HG03175 (cell line): Measurements from ENCODE around the gene RAB8B.

Source experiments
- ATAC-seq: cut with Tn5 transposase; IDR thresholded peaks from one replicate; pipeline ENCODE4 v1.9.1; 2021; ENCODE audit warnings: mild to moderate bottlenecking, moderate library complexity; ENCODE audit not compliant: unreplicated experiment

RAB8B gene

DNA sequence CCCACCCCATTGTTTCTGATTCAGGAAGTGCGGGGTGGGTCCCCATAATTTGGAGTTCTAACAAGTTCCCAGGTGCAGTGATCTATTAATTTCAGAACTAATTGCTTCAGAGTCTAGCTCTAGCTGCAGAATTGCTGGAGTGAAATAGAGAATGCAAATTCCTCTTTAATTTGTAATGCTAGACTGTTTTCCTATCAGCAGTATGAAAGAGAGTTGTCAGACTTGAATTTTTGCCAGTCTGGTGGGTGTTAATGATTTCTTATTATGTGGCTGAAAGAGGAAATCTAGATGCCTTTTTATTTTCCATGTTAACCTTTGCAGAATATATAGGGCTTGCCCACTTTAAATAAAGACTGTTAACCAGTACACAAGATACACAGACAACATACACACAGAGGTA, 111.7 kb downstream of the RAB8B start:
- ATAC-seq: no peak

DNA sequence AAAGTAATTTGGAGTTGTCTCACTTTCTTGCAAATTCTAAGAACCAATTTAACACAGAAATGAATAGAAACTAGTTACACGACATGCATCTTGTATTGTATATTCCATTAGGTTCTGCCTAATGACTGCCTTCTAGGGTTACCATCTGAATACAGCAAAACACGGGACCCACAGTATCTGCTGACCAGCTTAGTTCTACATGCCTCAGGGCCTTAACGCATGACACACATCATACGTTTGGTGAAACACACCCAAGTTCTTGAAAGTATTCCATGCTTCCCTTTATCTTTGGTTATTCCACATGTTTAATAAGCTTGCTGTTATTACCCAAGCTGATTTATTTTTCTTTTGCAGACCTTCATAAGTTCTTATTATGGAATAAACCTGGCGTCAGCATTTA, 115.9 kb downstream of the RAB8B start:
- no peak for ATAC-seq

- no peak for ATAC-seq
These were observed 117.2 kb downstream of the RAB8B start for GRCh38 chr15:63306492-63307073.

DNA sequence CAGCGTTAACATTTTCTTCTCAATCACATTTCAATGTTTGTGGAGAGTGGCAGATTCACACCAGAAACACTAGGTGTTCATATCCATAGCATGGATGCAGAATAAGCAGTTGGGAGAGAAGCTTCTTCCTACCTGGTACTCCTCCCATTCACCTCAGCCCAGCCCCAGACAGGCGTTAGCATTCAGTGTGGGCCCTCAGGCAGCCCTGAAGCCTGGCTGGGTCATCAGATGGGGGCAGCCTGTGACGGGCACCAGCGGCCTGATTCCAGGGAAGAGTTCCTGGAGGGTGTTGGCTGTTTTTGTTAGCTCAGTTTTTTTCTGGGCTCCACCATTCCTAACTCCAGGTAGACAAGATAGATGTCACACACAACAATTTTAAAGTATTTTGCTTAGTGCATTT, 119.1 kb downstream of the RAB8B start:
- ATAC-seq: no peak

DNA sequence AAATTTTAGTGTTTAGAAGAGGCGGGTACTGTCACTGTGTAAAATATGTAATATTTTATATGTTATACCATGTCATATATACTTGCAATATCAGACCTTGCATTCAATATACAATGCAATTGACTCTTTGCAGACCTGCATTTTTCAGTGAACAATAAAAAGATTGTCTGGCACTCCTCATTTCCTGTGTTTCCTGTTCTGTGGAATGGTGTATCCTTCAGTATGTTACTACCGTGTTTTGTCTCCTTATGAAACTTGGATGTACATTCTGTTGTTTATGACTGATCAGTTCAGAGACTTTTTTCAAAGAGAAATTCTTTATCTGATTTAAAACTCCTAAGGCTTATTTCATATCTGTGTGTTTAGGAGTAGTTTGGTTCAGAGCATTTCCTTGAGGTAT, 119.5 kb downstream of the RAB8B start:
- no peak for ATAC-seq

- ATAC-seq: no peak
These were observed 121.2 kb downstream of the RAB8B start for GRCh38 chr15:63310646-63311045.

GRCh38 chr15:63312286-63312685, 122.9 kb downstream of the RAB8B start:
- ATAC-seq: no peak

- no peak for ATAC-seq
These were observed 124.4 kb downstream of the RAB8B start for GRCh38 chr15:63313825-63314224.

- no peak for ATAC-seq
These were observed 125.0 kb downstream of the RAB8B start for GRCh38 chr15:63314409-63314808.
